ENCODE results near the gene C16orf78.

The C16orf78 gene

GRCh38 chr16:49440156-49441065, 66.8 kb downstream of the C16orf78 start:
- H4K91ac ChIP-seq (ENCODE audit: low read depth, low read length): no peak overlapping the region
- no peak overlapping the region for H3K4me3 ChIP-seq (ENCODE audit: low read depth, low read length)
- H3K14ac ChIP-seq (ENCODE audit: low read length): no peak overlapping the region
- H3K27me3 ChIP-seq (ENCODE audit: insufficient read depth, low read length): no peaks in the 10 kb centered on the region
- H3K9ac ChIP-seq (ENCODE audit: low read length): no peak overlapping the region
- H3K23ac ChIP-seq (ENCODE audit: low read length): peak overlapping the region; percentile 30
- H3K79me1 ChIP-seq (ENCODE audit: low read length): no peaks in the 10 kb centered on the region
- no peaks in the 10 kb centered on the region for H3K36me3 ChIP-seq (ENCODE audit: control insufficient read depth in 1 of 2, insufficient read depth in 2 of 2, low read length in 2 of 2)
- no peak for DNase-seq
- H4K12ac ChIP-seq (ENCODE audit: low read depth, low read length): no peak overlapping the region
- peaks cover 3% of the 10 kb centered on the region for H3K9me3 ChIP-seq (ENCODE audit: insufficient read depth, low read depth, low read length)
- no peak overlapping the region for H2BK5ac ChIP-seq (ENCODE audit: low read depth, low read length, poor library complexity)
- no peak overlapping the region for H4K8ac ChIP-seq (ENCODE audit: low read depth, low read length)
- no peak overlapping the region for H2AFZ ChIP-seq (ENCODE audit: insufficient read depth, low read length, poor library complexity)
- H3K27ac ChIP-seq (ENCODE audit: low read depth, low read length): no peak overlapping the region
- H3K79me2 ChIP-seq (ENCODE audit: control insufficient read depth, insufficient read depth, low read length, poor library complexity): no peaks in the 10 kb centered on the region
- H3K4me2 ChIP-seq (ENCODE audit: low read length): no peak overlapping the region
- no peak overlapping the region for H3K4ac ChIP-seq (ENCODE audit: low read depth, low read length)
- no peak overlapping the region for H2AK5ac ChIP-seq (ENCODE audit: low read length)
- H3K18ac ChIP-seq (ENCODE audit: low read length): no peak overlapping the region
- H3K4me1 ChIP-seq (ENCODE audit: control insufficient read depth in 1 of 2, insufficient read depth in 2 of 2, low read length in 2 of 2): peaks cover 2 to 3% of the 10 kb centered on the region in 2 experiments
- no peak overlapping the region for H2BK120ac ChIP-seq (ENCODE audit: insufficient read depth, low read length, poor library complexity)
- no CpG with 5 or more reads among the region's 20 CpGs for WGBS (ENCODE audit: extremely low coverage, insufficient coverage, insufficient read length)
- H2BK12ac ChIP-seq (ENCODE audit: low read length): peak overlapping the region; percentile 11

DNA sequence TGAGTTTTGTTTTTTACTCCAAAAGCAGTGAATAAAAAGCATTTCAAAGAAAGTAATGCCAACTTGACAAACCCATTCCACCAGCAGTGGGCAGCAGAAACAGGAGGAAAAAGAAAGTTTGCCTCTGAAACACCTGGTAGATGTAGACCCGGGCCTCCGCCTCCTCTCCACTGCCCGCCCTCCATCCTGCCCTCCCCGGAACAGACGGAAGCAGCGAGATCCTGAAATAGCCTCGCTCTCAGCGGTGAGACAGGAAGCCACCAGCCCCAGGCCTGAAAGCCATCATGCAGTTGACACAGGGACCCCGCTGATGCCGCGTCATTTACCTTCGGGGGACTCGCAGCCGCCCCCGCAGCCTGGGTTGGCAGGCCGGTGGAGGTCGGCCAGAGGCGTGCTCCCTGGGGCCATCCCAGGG, 67.8 kb downstream of the C16orf78 start:
- H2BK120ac ChIP-seq (ENCODE audit: insufficient read depth, low read length, poor library complexity): no peak overlapping the region
- H3K79me2 ChIP-seq (ENCODE audit: control insufficient read depth, insufficient read depth, low read length, poor library complexity): no peaks in the 10 kb centered on the region
- no peak overlapping the region for H4K91ac ChIP-seq (ENCODE audit: low read depth, low read length)
- no peaks in the 10 kb centered on the region for H3K27me3 ChIP-seq (ENCODE audit: insufficient read depth, low read length)
- no peaks in the 10 kb centered on the region for H3K36me3 ChIP-seq (ENCODE audit: control insufficient read depth in 1 of 2, insufficient read depth in 2 of 2, low read length in 2 of 2)
- no peak overlapping the region for H3K18ac ChIP-seq (ENCODE audit: low read length)
- peaks cover 3% of the 10 kb centered on the region for H3K9me3 ChIP-seq (ENCODE audit: insufficient read depth, low read depth, low read length)
- H3K4me3 ChIP-seq (ENCODE audit: low read depth, low read length): no peak overlapping the region
- no peaks in the 10 kb centered on the region for H3K79me1 ChIP-seq (ENCODE audit: low read length)
- H3K23ac ChIP-seq (ENCODE audit: low read length): no peak overlapping the region
- H2BK12ac ChIP-seq (ENCODE audit: low read length): no peak overlapping the region
- WGBS (ENCODE audit: extremely low coverage, insufficient coverage, insufficient read length): no CpG with 5 or more reads among the region's 18 CpGs
- no peak overlapping the region for H4K12ac ChIP-seq (ENCODE audit: low read depth, low read length)
- no peak overlapping the region for H3K9ac ChIP-seq (ENCODE audit: low read length)
- no peak for DNase-seq
- no peak overlapping the region for H3K4ac ChIP-seq (ENCODE audit: low read depth, low read length)
- H2BK5ac ChIP-seq (ENCODE audit: low read depth, low read length, poor library complexity): no peak overlapping the region
- peak overlapping the region; percentile 63 for H2AFZ ChIP-seq (ENCODE audit: insufficient read depth, low read length, poor library complexity)
- H2AK5ac ChIP-seq (ENCODE audit: low read length): no peak overlapping the region
- H3K4me1 ChIP-seq (ENCODE audit: control insufficient read depth in 1 of 2, insufficient read depth in 2 of 2, low read length in 2 of 2): peaks cover 2 to 3% of the 10 kb centered on the region in 2 experiments
- peak overlapping the region; percentile 57 for H3K4me2 ChIP-seq (ENCODE audit: low read length)
- H3K27ac ChIP-seq (ENCODE audit: low read depth, low read length): no peak overlapping the region
- peak overlapping the region; percentile 87 for H4K8ac ChIP-seq (ENCODE audit: low read depth, low read length)
- no peak overlapping the region for H3K14ac ChIP-seq (ENCODE audit: low read length)

DNA sequence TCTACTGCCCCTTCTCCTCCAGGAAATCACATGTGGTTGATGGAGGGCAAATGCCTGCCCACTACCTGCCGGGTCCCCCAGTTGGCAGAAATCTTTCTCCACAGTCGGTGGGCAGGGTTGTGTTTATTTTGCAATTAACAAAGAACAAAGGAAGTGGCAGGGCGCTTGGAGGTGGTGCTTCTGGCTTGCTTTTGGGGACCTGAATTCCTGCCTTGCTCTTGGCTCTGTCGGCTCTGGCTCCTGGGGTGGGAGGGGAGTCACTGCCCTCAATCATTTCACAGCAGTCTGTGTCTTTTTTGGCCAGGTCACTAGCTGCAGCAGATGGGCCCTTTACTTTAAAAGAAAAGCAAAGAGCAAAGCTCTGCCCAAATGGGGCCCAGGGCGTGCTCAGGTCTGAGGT, 69.2 kb downstream of the C16orf78 start:
- H3K79me2 ChIP-seq (ENCODE audit: control insufficient read depth, insufficient read depth, low read length, poor library complexity): no peaks in the 10 kb centered on the region
- H3K9me3 ChIP-seq (ENCODE audit: insufficient read depth, low read depth, low read length): peaks cover 3% of the 10 kb centered on the region
- H4K8ac ChIP-seq (ENCODE audit: low read depth, low read length): no peak overlapping the region
- no peaks in the 10 kb centered on the region for H3K36me3 ChIP-seq (ENCODE audit: control insufficient read depth in 1 of 2, insufficient read depth in 2 of 2, low read length in 2 of 2)
- H3K4ac ChIP-seq (ENCODE audit: low read depth, low read length): no peak overlapping the region
- WGBS (ENCODE audit: extremely low coverage, insufficient coverage, insufficient read length): no CpG with 5 or more reads among the region's 5 CpGs
- H2AFZ ChIP-seq (ENCODE audit: insufficient read depth, low read length, poor library complexity): no peak overlapping the region
- H2AK5ac ChIP-seq (ENCODE audit: low read length): no peak overlapping the region
- H3K4me1 ChIP-seq (ENCODE audit: control insufficient read depth in 1 of 2, insufficient read depth in 2 of 2, low read length in 2 of 2): peaks cover 2 to 3% of the 10 kb centered on the region in 2 experiments
- no peak overlapping the region for H3K27ac ChIP-seq (ENCODE audit: low read depth, low read length)
- H4K12ac ChIP-seq (ENCODE audit: low read depth, low read length): no peak overlapping the region
- H2BK12ac ChIP-seq (ENCODE audit: low read length): no peak overlapping the region
- H3K4me2 ChIP-seq (ENCODE audit: low read length): no peak overlapping the region
- H3K23ac ChIP-seq (ENCODE audit: low read length): no peak overlapping the region
- no peak for DNase-seq
- no peak overlapping the region for H2BK5ac ChIP-seq (ENCODE audit: low read depth, low read length, poor library complexity)
- no peak overlapping the region for H3K18ac ChIP-seq (ENCODE audit: low read length)
- H4K91ac ChIP-seq (ENCODE audit: low read depth, low read length): no peak overlapping the region
- no peak overlapping the region for H2BK120ac ChIP-seq (ENCODE audit: insufficient read depth, low read length, poor library complexity)
- no peak overlapping the region for H3K9ac ChIP-seq (ENCODE audit: low read length)
- no peaks in the 10 kb centered on the region for H3K79me1 ChIP-seq (ENCODE audit: low read length)
- H3K4me3 ChIP-seq (ENCODE audit: low read depth, low read length): no peak overlapping the region
- H3K14ac ChIP-seq (ENCODE audit: low read length): no peak overlapping the region
- H3K27me3 ChIP-seq (ENCODE audit: insufficient read depth, low read length): no peaks in the 10 kb centered on the region

- peaks cover 2 to 3% of the 10 kb centered on the region in 2 experiments for H3K4me1 ChIP-seq (ENCODE audit: control insufficient read depth in 1 of 2, insufficient read depth in 2 of 2, low read length in 2 of 2)
- no peak overlapping the region for H2AFZ ChIP-seq (ENCODE audit: insufficient read depth, low read length, poor library complexity)
- no peak overlapping the region for H3K18ac ChIP-seq (ENCODE audit: low read length)
- no peaks in the 10 kb centered on the region for H3K79me2 ChIP-seq (ENCODE audit: control insufficient read depth, insufficient read depth, low read length, poor library complexity)
- no peak overlapping the region for H4K91ac ChIP-seq (ENCODE audit: low read depth, low read length)
- no peak overlapping the region for H2BK120ac ChIP-seq (ENCODE audit: insufficient read depth, low read length, poor library complexity)
- no peak overlapping the region for H3K4ac ChIP-seq (ENCODE audit: low read depth, low read length)
- H3K14ac ChIP-seq (ENCODE audit: low read length): no peak overlapping the region
- no peak overlapping the region for H2BK12ac ChIP-seq (ENCODE audit: low read length)
- H3K27ac ChIP-seq (ENCODE audit: low read depth, low read length): no peak overlapping the region
- no peak overlapping the region for H3K23ac ChIP-seq (ENCODE audit: low read length)
- no peaks in the 10 kb centered on the region for H3K27me3 ChIP-seq (ENCODE audit: insufficient read depth, low read length)
- no peak overlapping the region for H4K8ac ChIP-seq (ENCODE audit: low read depth, low read length)
- H3K79me1 ChIP-seq (ENCODE audit: low read length): no peaks in the 10 kb centered on the region
- H2BK5ac ChIP-seq (ENCODE audit: low read depth, low read length, poor library complexity): no peak overlapping the region
- no peak overlapping the region for H4K12ac ChIP-seq (ENCODE audit: low read depth, low read length)
- no peak overlapping the region for H3K4me2 ChIP-seq (ENCODE audit: low read length)
- H3K9ac ChIP-seq (ENCODE audit: low read length): no peak overlapping the region
- H3K36me3 ChIP-seq (ENCODE audit: control insufficient read depth in 1 of 2, insufficient read depth in 2 of 2, low read length in 2 of 2): no peaks in the 10 kb centered on the region
- no peak for DNase-seq
- WGBS (ENCODE audit: extremely low coverage, insufficient coverage, insufficient read length): no CpG with 5 or more reads among the region's 9 CpGs
- peaks cover 3% of the 10 kb centered on the region for H3K9me3 ChIP-seq (ENCODE audit: insufficient read depth, low read depth, low read length)
- no peak overlapping the region for H3K4me3 ChIP-seq (ENCODE audit: low read depth, low read length)
- H2AK5ac ChIP-seq (ENCODE audit: low read length): no peak overlapping the region
Measured at GRCh38 chr16:49443576-49443975, 70.0 kb downstream of the C16orf78 start.
